ENCODE results near the gene FAM13C. TPM values are rescaled to one million over a fixed set of nuclear protein-coding genes. Genes with fewer than 3 reads are reported as not detected.
"Not testable (repeated sequence)": the region's sequence is repeated elsewhere in the genome, so short reads cannot be mapped to it uniquely, and the experiment has no call there.

The FAM13C gene
- total RNA-seq = 31.8 TPM

DNA sequence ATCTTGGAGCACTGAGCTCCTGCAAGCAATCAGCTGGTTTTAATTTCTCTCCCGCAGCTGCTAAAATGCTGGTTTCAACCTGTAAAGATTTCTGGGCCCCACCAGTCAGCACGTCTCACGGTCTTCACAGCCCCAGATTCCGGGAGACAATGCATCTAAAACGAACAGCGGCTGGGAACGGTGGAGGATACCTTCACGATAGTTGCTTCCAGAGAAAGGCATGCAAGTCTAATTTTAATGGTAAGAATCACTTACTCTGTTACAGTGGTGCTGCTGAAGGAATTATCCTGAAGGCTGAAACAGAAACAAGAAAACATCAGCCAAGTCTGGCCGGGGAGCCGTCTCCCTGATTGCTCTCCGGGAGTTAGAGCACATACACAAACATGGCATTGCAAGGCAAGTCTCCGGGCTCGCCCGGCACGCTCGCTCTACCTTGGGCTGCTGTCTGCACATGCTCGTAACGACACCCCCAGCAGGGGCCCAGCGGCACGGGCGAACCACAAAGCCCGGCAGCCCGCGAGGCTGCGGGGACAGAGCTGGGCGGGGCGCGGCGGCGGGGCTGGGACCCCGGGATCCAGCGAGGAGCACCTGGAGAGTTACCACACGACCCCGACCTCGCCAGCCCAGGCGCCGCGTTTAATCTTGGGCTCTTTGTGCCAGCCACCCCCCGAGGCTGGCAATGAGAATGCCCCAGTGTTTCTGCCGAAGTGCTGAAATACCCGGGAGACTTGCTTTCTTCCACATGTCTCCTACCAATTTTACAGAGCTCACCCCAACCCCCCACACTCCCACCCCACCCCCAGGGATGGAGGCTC, at the start of gene FAM13C:
FAM13C (minus strand) TSS at position 406 of the 815 bp plus-strand sequence; CDS start at position 317, 89 bp downstream.
- peaks cover 19 to 32% (median 25%) of the 10 kb centered on the region in 3 donors for H3K4me1 ChIP-seq (ENCODE audit: control insufficient read depth in 3 of 3, insufficient read depth in 3 of 3, low read length in 3 of 3)
- H3K9ac ChIP-seq (ENCODE audit: low read depth in 1 of 3, low read length in 3 of 3) = peak within 1 kb of the TSS; percentile 77 to 85 (median 85)
- peak within 1 kb of the TSS; percentile 85 for H3K27ac ChIP-seq (ENCODE audit: low read depth, low read length)

DNA sequence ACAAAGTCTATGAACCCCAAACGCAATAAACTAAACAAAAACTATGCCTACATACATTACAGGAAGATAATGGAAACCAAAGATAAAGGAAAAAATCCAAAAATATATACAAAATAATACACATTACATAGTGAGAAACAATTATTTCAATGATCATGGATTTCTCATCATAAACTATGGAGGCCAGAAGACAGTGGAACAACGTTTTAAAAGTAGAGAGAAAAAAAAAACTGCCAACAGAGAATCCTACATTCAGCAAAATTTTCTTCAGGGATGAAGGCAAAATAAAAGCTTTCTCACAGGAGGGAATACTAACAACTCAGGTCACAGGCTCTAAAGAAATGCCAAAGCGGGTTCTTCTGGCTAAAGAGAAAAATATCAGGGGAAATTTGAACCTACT, 42.9 kb upstream of the FAM13C start:
- no peak overlapping the region for H3K9ac ChIP-seq (ENCODE audit: low read depth in 1 of 3, low read length in 3 of 3)
- H3K36me3 ChIP-seq (ENCODE audit: control insufficient read depth in 3 of 3, insufficient read depth in 3 of 3, low read length in 3 of 3) = no peaks in the 10 kb centered on the region
- no peaks in the 10 kb centered on the region for H3K27me3 ChIP-seq (ENCODE audit: control insufficient read depth in 3 of 3, insufficient read depth in 3 of 3, low read length in 3 of 3)
- H3K9me3 ChIP-seq (ENCODE audit: control insufficient read depth in 3 of 3, low read length in 3 of 3) = no peaks in the 10 kb centered on the region
- H3K4me1 ChIP-seq (ENCODE audit: control insufficient read depth in 3 of 3, insufficient read depth in 3 of 3, low read length in 3 of 3) = no peaks in the 10 kb centered on the region
- H3K27ac ChIP-seq (ENCODE audit: low read depth, low read length) = no peak overlapping the region
- no peak overlapping the region for H3K4me3 ChIP-seq (ENCODE audit: low read length in 3 of 3)

More for the DNA sequence above, at the start of gene FAM13C:
- Histone ChIP-seq H3K4me3 (ENCODE audit: low read length in 3 of 3) (peak within 1 kb of the TSS; percentile 84 to 89 (median 87)), H3K27me3 (ENCODE audit: control insufficient read depth in 3 of 3, insufficient read depth in 3 of 3, low read length in 3 of 3) (no peaks in the 10 kb centered on the region), H3K36me3 (ENCODE audit: control insufficient read depth in 3 of 3, insufficient read depth in 3 of 3, low read length in 3 of 3) (no peaks in the 10 kb centered on the region), H3K9me3 (ENCODE audit: control insufficient read depth in 3 of 3, low read length in 3 of 3) (no peaks in the 10 kb centered on the region)

DNA sequence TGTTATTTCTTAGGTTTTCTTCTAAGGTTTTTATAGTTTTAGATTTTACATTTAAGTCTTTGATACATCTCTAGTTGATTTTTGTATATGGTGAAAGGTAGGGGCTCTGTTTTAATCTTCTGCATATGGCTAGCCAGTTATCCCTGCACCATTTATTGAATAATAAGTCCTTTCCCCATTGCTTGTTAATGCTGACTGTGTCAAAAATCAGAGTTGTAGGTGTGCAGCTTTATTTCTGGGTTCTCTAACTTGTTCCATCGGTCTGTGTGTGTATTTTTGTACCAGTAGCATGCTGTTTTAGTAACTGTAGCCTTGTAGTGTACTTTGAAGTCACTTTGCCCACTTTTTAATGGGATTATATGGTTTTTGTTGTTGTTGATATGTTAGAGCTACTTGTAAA, 37.9 kb upstream of the FAM13C start:
- Histone ChIP-seq H3K4me1 (ENCODE audit: control insufficient read depth in 3 of 3, insufficient read depth in 3 of 3, low read length in 3 of 3) (no peaks in the 10 kb centered on the region), H3K27ac (ENCODE audit: low read depth, low read length) (no peak overlapping the region), H3K36me3 (ENCODE audit: control insufficient read depth in 3 of 3, insufficient read depth in 3 of 3, low read length in 3 of 3) (no peaks in the 10 kb centered on the region), H3K9ac (ENCODE audit: low read depth in 1 of 3, low read length in 3 of 3) (no peak overlapping the region), H3K4me3 (ENCODE audit: low read length in 3 of 3) (no peak overlapping the region), H3K27me3 (ENCODE audit: control insufficient read depth in 3 of 3, insufficient read depth in 3 of 3, low read length in 3 of 3) (no peaks in the 10 kb centered on the region), H3K9me3 (ENCODE audit: control insufficient read depth in 3 of 3, low read length in 3 of 3) (no peaks in the 10 kb centered on the region)

DNA sequence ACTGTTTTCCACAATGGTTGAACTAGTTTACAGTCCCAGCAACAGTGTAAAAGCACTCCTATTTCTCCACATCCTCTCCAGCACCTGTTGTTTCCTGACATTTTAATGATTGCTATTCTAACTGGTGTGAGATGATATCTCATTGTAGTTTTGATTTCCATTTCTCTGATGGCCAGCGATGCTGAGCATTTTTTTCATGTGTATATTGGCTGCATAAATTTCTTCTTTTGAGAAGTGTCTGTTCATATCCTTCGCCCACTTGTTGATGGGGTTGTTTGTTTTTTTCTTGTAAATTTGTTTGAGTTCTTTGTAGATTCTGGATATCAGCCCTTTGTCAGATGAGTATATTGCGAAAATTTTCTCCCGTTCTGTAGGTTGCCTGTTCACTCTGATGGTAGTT, 37.0 kb upstream of the FAM13C start:
- H3K27ac ChIP-seq (ENCODE audit: low read depth, low read length); H3K9ac ChIP-seq (ENCODE audit: low read depth in 1 of 3, low read length in 3 of 3); H3K4me1 ChIP-seq (ENCODE audit: control insufficient read depth in 3 of 3, insufficient read depth in 3 of 3, low read length in 3 of 3); H3K27me3 ChIP-seq (ENCODE audit: control insufficient read depth in 3 of 3, insufficient read depth in 3 of 3, low read length in 3 of 3); H3K4me3 ChIP-seq (ENCODE audit: low read length in 3 of 3); H3K9me3 ChIP-seq (ENCODE audit: control insufficient read depth in 3 of 3, low read length in 3 of 3); H3K36me3 ChIP-seq (ENCODE audit: control insufficient read depth in 3 of 3, insufficient read depth in 3 of 3, low read length in 3 of 3): not testable (repeated sequence)

DNA sequence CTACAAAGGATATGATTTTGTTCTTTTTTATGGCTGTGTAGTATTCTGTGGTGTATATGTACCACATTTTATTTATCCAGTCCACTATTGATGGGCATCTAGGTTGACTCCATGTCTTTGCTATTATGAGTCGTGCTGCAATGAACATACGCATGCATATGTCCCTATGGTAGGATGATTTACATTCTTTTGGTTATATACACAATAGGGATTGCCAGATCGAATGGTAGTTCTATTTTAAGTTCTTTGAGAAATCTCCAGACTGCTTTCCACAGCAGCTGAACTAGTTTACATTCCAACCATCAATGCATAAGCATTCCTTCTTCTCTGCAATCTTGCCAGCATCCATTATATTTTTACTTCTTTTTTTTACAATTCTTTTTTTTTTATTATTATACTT, 35.6 kb upstream of the FAM13C start:
- no peaks in the 10 kb centered on the region for H3K9me3 ChIP-seq (ENCODE audit: control insufficient read depth in 3 of 3, low read length in 3 of 3)
- H3K27ac ChIP-seq (ENCODE audit: low read depth, low read length) = no peak overlapping the region
- no peaks in the 10 kb centered on the region for H3K27me3 ChIP-seq (ENCODE audit: control insufficient read depth in 3 of 3, insufficient read depth in 3 of 3, low read length in 3 of 3)
- H3K9ac ChIP-seq (ENCODE audit: low read depth in 1 of 3, low read length in 3 of 3) = no peak overlapping the region
- H3K36me3 ChIP-seq (ENCODE audit: control insufficient read depth in 3 of 3, insufficient read depth in 3 of 3, low read length in 3 of 3) = no peaks in the 10 kb centered on the region
- no peaks in the 10 kb centered on the region for H3K4me1 ChIP-seq (ENCODE audit: control insufficient read depth in 3 of 3, insufficient read depth in 3 of 3, low read length in 3 of 3)
- H3K4me3 ChIP-seq (ENCODE audit: low read length in 3 of 3) = no peak overlapping the region

DNA sequence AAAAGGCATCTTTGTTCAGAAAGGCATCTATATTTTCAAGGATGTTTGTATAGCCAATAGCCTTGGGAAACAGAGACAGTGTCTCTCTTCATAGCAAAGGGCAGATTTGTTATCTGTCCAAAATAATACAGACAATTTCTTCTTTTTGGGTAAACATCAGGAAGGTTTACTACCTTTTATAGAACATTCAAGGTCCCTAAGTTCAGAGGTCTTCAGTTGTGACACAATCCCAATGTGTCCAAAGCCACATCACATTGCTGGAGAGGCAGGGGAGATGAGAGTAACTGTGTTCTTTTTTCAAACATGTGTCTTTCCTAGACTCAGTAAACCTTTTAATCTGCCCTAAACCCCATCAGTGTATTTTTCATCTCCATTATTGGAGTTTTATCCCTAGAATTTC, 33.6 kb upstream of the FAM13C start:
- Histone ChIP-seq H3K4me3 (ENCODE audit: low read length in 3 of 3) (no peak overlapping the region), H3K9me3 (ENCODE audit: control insufficient read depth in 3 of 3, low read length in 3 of 3) (no peaks in the 10 kb centered on the region), H3K36me3 (ENCODE audit: control insufficient read depth in 3 of 3, insufficient read depth in 3 of 3, low read length in 3 of 3) (no peaks in the 10 kb centered on the region), H3K9ac (ENCODE audit: low read depth in 1 of 3, low read length in 3 of 3) (no peak overlapping the region), H3K27ac (ENCODE audit: low read depth, low read length) (no peak overlapping the region), H3K27me3 (ENCODE audit: control insufficient read depth in 3 of 3, insufficient read depth in 3 of 3, low read length in 3 of 3) (no peaks in the 10 kb centered on the region), H3K4me1 (ENCODE audit: control insufficient read depth in 3 of 3, insufficient read depth in 3 of 3, low read length in 3 of 3) (peaks cover 0 to 2% (median under 1%) of the 10 kb centered on the region in 3 donors)

DNA sequence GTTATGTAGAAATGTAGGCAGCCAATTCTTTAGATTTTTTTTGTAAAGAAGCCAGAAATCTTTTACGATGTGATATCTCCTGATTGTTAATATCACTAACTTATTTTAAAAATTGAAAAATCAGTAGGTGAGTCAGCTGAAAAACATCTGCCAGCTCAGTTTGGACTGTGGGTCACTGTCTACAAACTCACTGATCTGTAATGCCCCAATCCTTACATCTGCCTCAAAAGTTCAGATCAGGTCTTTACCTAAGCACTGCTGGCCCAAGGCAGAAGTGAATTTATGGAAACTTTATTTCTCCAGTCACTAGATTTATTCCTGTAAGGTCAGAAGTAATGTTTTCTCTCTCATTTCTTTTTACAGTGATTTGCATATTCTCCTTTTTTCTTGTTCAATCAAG, 31.0 kb upstream of the FAM13C start:
- no peak overlapping the region for H3K9ac ChIP-seq (ENCODE audit: low read depth in 1 of 3, low read length in 3 of 3)
- H3K36me3 ChIP-seq (ENCODE audit: control insufficient read depth in 3 of 3, insufficient read depth in 3 of 3, low read length in 3 of 3) = no peaks in the 10 kb centered on the region
- no peaks in the 10 kb centered on the region for H3K27me3 ChIP-seq (ENCODE audit: control insufficient read depth in 3 of 3, insufficient read depth in 3 of 3, low read length in 3 of 3)
- H3K27ac ChIP-seq (ENCODE audit: low read depth, low read length) = no peak overlapping the region
- no peak overlapping the region for H3K4me3 ChIP-seq (ENCODE audit: low read length in 3 of 3)
- peaks cover 2 to 5% (median 4%) of the 10 kb centered on the region in 3 donors for H3K4me1 ChIP-seq (ENCODE audit: control insufficient read depth in 3 of 3, insufficient read depth in 3 of 3, low read length in 3 of 3)
- H3K9me3 ChIP-seq (ENCODE audit: control insufficient read depth in 3 of 3, low read length in 3 of 3) = no peaks in the 10 kb centered on the region

DNA sequence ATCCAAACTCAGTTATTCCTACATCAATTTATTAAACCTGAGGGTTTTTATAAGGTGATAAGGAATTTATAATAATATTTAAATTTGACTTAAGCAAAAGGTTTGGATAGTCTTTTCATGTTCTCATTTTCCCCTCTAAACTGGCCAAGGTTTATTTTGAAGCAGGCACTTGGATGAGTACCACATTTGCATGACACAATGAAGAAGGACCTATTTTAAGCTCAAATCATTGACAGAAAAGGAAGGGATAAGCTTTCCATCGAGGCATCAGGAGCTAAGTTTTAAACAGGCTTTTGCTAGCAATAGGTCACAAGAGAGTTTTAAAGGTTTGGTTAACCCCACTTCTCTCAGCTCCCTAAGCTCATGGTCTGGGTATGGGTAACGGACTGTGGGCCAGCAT, 28.7 kb upstream of the FAM13C start:
- H3K27ac ChIP-seq (ENCODE audit: low read depth, low read length) = peak overlapping the region; percentile 50

DNA sequence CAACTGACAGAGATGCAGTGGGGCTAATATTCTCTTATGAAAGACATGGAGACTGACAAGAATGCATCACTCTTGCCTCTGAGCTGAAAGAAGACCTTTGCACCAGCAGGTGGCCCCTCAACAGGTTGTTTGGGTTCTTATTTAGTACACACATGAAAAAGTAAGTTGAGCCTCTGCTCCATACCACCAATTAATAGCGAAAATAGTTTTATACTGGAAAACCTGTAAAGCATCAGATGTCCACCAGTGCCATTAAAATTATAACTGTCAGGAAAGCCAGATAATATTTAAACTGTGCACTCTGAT, 26.3 kb upstream of the FAM13C start:
- Histone ChIP-seq H3K9ac (ENCODE audit: low read depth in 1 of 3, low read length in 3 of 3) (no peak overlapping the region), H3K36me3 (ENCODE audit: control insufficient read depth in 3 of 3, insufficient read depth in 3 of 3, low read length in 3 of 3) (no peaks in the 10 kb centered on the region), H3K4me3 (ENCODE audit: low read length in 3 of 3) (no peak overlapping the region), H3K4me1 (ENCODE audit: control insufficient read depth in 3 of 3, insufficient read depth in 3 of 3, low read length in 3 of 3) (peaks cover 13 to 15% (median 15%) of the 10 kb centered on the region in 3 donors), H3K9me3 (ENCODE audit: control insufficient read depth in 3 of 3, low read length in 3 of 3) (no peaks in the 10 kb centered on the region), H3K27ac (ENCODE audit: low read depth, low read length) (peak overlapping the region; percentile 21), H3K27me3 (ENCODE audit: control insufficient read depth in 3 of 3, insufficient read depth in 3 of 3, low read length in 3 of 3) (no peaks in the 10 kb centered on the region)

More for the DNA sequence above, 28.7 kb upstream of the FAM13C start:
- no peak overlapping the region for H3K9ac ChIP-seq (ENCODE audit: low read depth in 1 of 3, low read length in 3 of 3)
- H3K4me1 ChIP-seq (ENCODE audit: control insufficient read depth in 3 of 3, insufficient read depth in 3 of 3, low read length in 3 of 3) = peaks cover 13 to 15% (median 15%) of the 10 kb centered on the region in 3 donors
- no peaks in the 10 kb centered on the region for H3K36me3 ChIP-seq (ENCODE audit: control insufficient read depth in 3 of 3, insufficient read depth in 3 of 3, low read length in 3 of 3)
- no peaks in the 10 kb centered on the region for H3K27me3 ChIP-seq (ENCODE audit: control insufficient read depth in 3 of 3, insufficient read depth in 3 of 3, low read length in 3 of 3)
- H3K9me3 ChIP-seq (ENCODE audit: control insufficient read depth in 3 of 3, low read length in 3 of 3) = no peaks in the 10 kb centered on the region
- no peak overlapping the region for H3K4me3 ChIP-seq (ENCODE audit: low read length in 3 of 3)

DNA sequence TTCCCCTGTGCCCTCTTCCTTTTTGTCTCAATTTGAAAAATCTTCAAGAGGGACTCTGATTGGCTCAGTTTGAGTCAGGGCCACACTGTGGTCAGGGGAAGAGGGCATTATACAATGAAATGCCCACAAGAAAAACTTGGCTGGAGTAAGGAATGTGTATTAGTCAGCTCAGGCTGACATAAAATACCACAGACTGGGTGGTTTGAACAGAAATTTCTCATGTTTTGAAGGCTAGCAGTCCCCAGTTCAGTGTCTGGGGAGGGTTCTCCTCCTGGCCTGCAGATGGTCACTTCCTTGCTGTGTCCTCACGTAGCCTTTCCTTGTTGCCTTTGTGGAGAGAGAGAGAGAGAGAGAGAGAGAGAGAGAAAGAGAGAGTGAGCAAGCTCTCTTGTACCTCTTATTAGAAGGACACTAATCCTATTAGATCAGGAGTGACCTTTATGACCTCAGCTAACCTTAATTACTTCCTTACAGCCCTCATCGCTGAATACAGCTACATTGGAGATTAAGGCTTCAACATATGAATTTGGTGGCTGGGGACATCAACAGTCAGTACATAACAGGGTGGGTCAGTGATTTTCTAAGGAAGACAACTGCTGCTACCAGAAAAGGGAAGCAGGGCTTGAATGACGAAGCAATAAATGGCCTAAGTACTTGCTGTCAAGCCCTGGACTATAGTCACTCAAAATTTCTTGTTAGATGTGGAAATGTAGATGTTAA, 25.8 kb upstream of the FAM13C start:
- Histone ChIP-seq H3K27ac (ENCODE audit: low read depth, low read length) (peak overlapping the region; percentile 21), H3K27me3 (ENCODE audit: control insufficient read depth in 3 of 3, insufficient read depth in 3 of 3, low read length in 3 of 3) (no peaks in the 10 kb centered on the region), H3K9ac (ENCODE audit: low read depth in 1 of 3, low read length in 3 of 3) (no peak overlapping the region), H3K4me3 (ENCODE audit: low read length in 3 of 3) (no peak overlapping the region), H3K9me3 (ENCODE audit: control insufficient read depth in 3 of 3, low read length in 3 of 3) (no peaks in the 10 kb centered on the region), H3K4me1 (ENCODE audit: control insufficient read depth in 3 of 3, insufficient read depth in 3 of 3, low read length in 3 of 3) (peaks cover 14 to 16% (median 15%) of the 10 kb centered on the region in 3 donors), H3K36me3 (ENCODE audit: control insufficient read depth in 3 of 3, insufficient read depth in 3 of 3, low read length in 3 of 3) (no peaks in the 10 kb centered on the region)
